ENCODE results near the gene RMDN2. TPM values are rescaled to one million over a fixed set of nuclear protein-coding genes. Genes with fewer than 3 reads are reported as not detected.

RMDN2 gene
- total and polyA plus RNA-seq, 12 donors, result 28.5 to 126 (median 55.9) TPM

DNA sequence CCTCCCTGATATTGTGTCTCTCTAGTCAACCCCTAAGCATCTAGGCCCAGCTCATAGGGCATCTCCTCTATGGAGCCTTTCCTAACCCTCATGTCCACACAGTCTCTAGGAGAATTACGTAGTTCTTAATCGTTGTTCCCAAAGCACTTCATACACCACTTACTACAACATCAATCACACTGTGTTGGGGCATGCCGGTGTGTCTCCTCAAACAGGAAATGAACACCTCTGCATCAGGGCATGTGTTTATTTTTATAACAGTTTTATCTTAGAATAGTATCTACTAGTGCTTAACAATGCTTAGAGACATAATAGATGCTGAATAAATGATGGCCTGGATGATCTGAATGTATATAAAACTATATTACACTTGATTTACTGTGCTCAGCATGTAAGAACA lies 131.1 kb downstream of the RMDN2 start:
- Histone ChIP-seq H3K27me3 (no peaks in the 10 kb centered on the region), H3K4me1 (replicated peaks in 1 of 2) (no peaks in the 10 kb centered on the region), H3K4me3 (no peak overlapping the region), H3K36me3 (replicated peaks in 1 of 2) (no peaks in the 10 kb centered on the region), H3K9me3 (replicated peaks in 1 of 3) (no peaks in the 10 kb centered on the region), H3K27ac (no peak overlapping the region)
- 61 to 77% (median 72%) methylated on average over 3 of the region's 3 CpGs for WGBS, 4 donors
- no peak for DNase-seq
- intact Hi-C loops (cut with DNase I), result no loop called here
- TF ChIP-seq POLR2A (IDR thresholded peaks at IDR 0.05), result no peak
- TF ChIP-seq, protein P1, sequence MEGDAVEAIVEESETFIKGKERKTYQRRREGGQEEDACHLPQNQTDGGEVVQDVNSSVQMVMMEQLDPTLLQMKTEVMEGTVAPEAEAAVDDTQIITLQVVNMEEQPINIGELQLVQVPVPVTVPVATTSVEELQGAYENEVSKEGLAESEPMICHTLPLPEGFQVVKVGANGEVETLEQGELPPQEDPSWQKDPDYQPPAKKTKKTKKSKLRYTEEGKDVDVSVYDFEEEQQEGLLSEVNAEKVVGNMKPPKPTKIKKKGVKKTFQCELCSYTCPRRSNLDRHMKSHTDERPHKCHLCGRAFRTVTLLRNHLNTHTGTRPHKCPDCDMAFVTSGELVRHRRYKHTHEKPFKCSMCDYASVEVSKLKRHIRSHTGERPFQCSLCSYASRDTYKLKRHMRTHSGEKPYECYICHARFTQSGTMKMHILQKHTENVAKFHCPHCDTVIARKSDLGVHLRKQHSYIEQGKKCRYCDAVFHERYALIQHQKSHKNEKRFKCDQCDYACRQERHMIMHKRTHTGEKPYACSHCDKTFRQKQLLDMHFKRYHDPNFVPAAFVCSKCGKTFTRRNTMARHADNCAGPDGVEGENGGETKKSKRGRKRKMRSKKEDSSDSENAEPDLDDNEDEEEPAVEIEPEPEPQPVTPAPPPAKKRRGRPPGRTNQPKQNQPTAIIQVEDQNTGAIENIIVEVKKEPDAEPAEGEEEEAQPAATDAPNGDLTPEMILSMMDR (IDR thresholded peaks at IDR 0.05), result no peak

DNA sequence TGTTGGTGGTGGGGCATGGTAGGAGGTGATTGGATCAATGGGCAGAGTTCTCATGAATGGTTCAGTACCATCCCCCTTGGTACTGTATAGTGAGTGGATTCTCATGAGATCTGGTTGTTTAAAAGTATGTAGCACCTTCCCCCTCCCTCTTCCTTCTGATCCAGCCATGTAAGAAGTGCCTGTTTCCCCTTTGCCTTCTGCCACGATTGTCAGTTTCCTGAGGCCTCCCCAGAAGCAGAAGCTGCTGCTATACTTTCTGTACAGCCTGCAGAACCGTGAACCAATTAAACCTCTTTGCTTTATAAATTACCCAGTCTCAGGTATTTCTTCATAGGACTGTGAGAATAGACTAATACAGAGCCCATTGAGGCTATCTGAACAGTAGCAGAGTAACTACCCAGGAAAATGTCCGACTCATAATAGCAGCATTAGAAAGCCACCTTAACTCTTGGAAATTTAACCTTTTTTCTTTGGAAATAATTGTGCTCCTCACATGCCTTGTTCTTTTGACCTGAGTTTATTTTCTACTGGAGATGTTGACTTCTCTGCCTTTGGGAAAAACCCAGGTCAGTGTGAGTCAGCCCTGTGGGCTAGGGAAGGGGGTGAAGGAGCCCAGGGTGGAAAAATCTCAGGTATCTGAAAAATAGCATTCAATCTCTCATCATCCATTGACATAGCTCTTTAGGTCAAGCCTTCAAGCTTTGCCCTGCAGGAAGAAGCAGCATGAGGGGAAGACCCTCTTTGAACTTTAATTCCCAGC lies 132.7 kb downstream of the RMDN2 start:
- Histone ChIP-seq H3K27me3 (no peaks in the 10 kb centered on the region), H3K4me1 (replicated peaks in 1 of 2) (no peaks in the 10 kb centered on the region), H3K9me3 (replicated peaks in 1 of 3) (no peaks in the 10 kb centered on the region), H3K36me3 (replicated peaks in 1 of 2) (no peaks in the 10 kb centered on the region), H3K27ac (no peak overlapping the region), H3K4me3 (no peak overlapping the region)
- no peak for DNase-seq
- whole genome bisulfite sequencing, 4 donors, result 64 to 75% (median 74%) methylated on average over 3 of the region's 3 CpGs
- TF ChIP-seq POLR2A (IDR thresholded peaks at IDR 0.05), result no peak
- TF ChIP-seq, protein P1 (IDR thresholded peaks at IDR 0.05), result no peak
- intact Hi-C loops (cut with DNase I), result no loop called here

DNA sequence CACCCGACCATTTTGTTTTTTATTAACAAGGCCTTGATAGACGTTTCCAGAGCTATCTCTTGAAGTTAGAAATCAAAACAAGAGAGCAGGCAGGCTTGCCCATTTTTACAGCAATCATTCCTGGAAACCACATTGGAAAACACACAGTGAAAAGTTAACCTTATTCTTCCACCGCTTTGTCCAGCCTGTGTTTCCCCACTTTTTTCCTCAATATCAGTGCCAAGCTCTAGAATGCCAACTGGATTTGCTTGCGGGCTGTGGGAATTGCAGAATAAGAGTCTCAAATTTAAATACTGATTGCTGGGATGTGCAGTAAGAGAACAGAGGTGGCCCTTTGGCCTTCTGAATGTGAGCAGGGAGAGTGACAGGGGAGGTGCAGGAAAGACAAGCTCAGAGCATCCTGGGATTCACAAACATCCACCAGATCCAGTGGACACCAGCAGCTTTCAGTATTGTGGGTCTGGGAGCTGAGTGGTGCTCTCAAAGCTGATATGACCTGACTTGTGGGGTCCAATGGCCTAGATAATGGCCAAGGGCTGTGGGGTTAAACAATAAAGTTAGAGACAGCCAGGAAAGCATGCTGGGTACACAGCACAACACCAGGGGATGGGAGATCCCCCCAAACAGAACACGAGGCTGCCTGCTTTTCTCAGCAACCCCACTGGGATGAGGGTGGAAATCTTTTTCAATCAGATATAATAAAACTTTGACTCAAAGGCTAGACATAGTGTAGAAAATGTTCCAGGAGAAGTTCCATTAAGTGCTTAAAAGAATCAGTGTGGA lies 135.3 kb downstream of the RMDN2 start:
- Histone ChIP-seq H3K4me1 (replicated peaks in 1 of 2) (no peaks in the 10 kb centered on the region), H3K27me3 (no peaks in the 10 kb centered on the region), H3K9me3 (replicated peaks in 1 of 3) (no peaks in the 10 kb centered on the region), H3K4me3 (no peak overlapping the region), H3K36me3 (replicated peaks in 1 of 2) (no peaks in the 10 kb centered on the region), H3K27ac (no peak overlapping the region)
- TF ChIP-seq, protein P1 (IDR thresholded peaks at IDR 0.05), result no peak
- TF ChIP-seq POLR2A (IDR thresholded peaks at IDR 0.05), result no peak
- WGBS, 4 donors, result 75 to 84% (median 79%) methylated on average over 5 of the region's 5 CpGs
- intact Hi-C loops (cut with DNase I), result no loop called here
- no peak for DNase-seq

DNA sequence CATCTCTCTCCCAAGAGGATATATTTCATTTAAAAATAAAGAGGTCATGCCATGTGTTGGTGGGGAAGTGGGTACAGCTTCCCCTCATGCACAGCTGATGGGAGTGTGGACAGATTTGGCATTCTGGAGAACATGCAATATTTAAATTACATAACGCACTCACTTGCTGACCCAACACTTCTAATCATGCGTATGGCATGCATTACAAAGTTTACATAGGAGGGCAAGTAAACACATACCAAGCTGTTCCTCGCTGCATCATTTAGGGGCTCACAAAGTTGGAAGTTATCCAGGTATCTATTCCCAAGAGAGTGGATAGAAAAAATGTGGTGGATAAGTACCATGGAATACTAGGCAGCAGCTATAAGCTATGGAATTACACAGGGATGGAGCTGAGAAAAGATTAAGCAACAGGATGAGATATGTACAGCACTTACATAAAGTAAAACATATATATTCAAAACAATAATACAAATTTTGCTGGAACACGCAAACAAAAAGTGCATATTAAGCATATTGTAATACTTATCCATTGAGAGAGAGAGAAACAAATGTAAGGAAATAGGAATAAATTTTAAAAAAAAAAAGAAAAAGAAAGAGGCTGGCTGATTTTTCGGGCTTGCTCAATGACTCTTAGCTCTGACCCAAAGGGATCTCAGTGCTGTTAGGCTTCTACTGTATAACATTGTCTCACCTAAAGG lies 139.9 kb downstream of the RMDN2 start:
- Histone ChIP-seq H3K36me3 (replicated peaks in 1 of 2) (no peaks in the 10 kb centered on the region), H3K27me3 (no peaks in the 10 kb centered on the region), H3K4me1 (replicated peaks in 1 of 2) (peaks cover 0 to 7% of the 10 kb centered on the region in 2 donors), H3K4me3 (no peak overlapping the region), H3K27ac (peak overlapping the region in 1 of 5 donors; percentile 2), H3K9me3 (replicated peaks in 1 of 3) (no peaks in the 10 kb centered on the region)
- no peak for TF ChIP-seq POLR2A (IDR thresholded peaks at IDR 0.05)
- TF ChIP-seq, protein P1 (IDR thresholded peaks at IDR 0.05), result no peak
- peak in 1 of 7 donors; percentile 11 for DNase-seq
- 87 to 92% (median 89%) methylated on average over 5 of the region's 5 CpGs for WGBS, 4 donors
- intact Hi-C loops (cut with DNase I), result no loop called here
